GM19328 (cell line): Measurements from ENCODE around the gene WIPF1.

Source experiments
- ATAC-seq: cut with Tn5 transposase; IDR thresholded peaks from one replicate; pipeline ENCODE4 v1.9.1; 2021; ENCODE audit warnings: mild to moderate bottlenecking, moderate library complexity; ENCODE audit not compliant: unreplicated experiment

The WIPF1 gene

DNA sequence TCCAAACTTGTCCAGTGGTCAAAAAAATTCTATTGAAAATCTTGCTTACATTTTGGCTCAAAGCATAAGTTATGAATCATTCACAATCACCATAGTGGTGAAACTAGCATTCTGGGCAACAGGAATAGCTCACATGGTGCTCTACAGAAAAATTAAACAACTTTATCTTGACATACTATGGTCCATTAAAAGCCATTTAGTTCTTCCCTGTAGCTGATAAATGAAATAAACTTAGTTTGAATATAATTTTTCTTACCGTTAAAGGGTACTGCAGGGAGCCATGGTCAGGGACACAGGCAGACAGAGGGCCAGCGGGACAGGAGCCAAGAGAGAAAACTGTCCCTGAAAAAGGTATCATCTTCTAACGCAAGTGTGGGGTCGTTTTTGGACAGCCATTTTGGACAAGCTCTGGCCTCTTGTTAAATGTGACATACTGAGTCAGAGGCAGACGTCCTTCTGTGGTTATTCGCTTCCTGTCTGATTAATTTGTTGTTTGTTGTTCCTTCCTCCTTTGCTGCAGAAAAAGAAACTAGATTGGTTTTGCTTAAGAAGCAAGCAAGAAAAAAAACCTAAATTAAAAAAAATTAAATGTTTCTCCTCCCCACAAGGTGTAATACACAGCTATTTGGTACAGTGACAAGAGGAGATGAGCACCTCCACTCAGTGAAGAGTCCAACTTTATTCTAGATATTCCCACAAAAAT lies at the start of gene WIPF1:
Gene WIPF1 (minus strand): TSS at position 460 of the 703 bp plus-strand sequence. CDS start 12,231 bp downstream, outside the sequence.
- peak; percentile 46 for ATAC-seq

- no peak for ATAC-seq
These were observed 47.7 kb upstream of the WIPF1 start for GRCh38 chr2:174645296-174645695.

GRCh38 chr2:174644406-174644805 lies 46.8 kb upstream of the WIPF1 start:
- ATAC-seq = no peak

DNA sequence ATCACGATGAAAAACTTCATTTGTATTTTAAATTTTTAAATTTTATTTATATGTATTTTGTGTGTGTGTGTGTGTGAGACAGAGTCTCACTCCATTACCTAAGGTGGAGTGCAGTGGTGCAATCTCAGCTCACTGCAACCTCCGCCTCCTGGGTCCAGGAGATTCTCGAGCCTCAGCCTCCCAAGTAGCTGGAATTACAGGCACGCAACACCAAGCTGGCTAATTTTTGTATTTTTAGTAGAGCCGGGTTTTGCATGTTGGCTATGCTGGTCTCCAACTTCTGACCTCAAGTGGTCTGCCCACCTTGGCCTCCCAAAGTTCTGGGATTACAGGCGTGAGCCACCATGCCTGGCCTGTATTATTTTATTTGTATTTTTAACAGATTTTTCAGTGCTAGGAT lies 45.8 kb upstream of the WIPF1 start:
- no peak for ATAC-seq

DNA sequence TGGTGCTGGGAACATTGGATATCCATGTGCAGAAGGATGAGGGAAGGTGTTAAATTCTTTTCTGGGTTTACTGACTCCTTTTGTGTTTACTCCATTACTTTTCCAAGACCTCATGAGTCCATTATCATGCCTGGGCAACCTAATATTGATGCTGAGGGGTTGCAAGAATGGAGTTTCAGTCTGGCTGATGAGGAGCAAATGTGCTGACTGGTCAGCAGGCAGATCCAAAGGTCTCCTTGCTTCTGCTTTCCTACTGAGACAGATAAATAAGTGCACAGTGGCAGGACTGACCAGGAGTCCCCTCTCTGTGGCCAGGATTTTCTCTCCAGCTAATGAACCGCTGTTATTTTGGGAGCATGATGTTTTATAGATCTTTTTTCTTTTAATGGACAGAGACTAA lies 43.6 kb upstream of the WIPF1 start:
- ATAC-seq = no peak

- no peak for ATAC-seq
These were observed 39.4 kb upstream of the WIPF1 start for GRCh38 chr2:174636987-174637386.

- no peak for ATAC-seq
These were observed 38.3 kb upstream of the WIPF1 start for GRCh38 chr2:174635776-174636404.

GRCh38 chr2:174635015-174635593 lies 37.5 kb upstream of the WIPF1 start:
- ATAC-seq = no peak

DNA sequence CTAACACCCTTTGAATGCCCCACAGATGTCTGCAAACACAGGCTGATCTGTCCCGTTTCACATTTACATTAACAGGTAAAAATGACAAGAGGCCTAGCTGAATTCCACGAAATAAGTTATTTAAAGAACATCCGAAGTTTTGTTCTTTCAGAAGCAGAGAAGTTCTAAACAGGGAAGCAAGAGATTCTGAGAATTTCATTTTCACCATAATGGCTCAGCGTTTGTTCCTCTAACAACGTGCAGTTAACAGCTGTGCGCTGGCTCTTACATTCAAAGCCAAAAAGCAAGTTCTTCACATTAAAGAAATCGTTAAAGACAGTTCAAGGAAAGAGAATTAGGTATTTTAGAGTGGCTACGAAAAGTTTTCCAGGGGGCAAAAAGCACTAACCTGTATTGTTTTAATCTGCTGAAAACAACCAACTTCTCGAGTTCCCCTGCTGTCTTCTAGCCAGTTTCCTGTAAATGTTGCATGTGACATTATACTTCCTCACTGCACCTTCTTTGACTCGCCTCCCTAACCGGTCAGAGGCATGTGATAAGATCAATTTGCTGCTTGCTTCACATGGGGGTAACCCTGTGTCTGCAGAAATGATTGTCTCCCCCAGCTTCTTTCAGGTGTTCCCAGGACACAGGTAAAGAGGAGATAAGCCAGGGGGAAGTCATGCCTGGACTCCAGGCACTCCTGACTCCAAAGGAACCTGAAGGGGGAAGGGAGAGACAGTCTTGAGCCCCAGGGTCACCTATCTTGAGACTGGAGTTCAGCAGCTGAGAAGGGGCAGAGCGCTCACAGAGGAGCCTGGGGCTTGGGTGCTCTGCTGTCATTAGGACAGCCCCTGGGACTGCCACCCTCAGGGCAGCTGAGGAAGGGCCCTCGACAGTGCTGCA lies 36.8 kb upstream of the WIPF1 start:
- ATAC-seq = peak; percentile 64

- ATAC-seq = no peak
These were observed 36.0 kb upstream of the WIPF1 start for GRCh38 chr2:174633623-174633930.

DNA sequence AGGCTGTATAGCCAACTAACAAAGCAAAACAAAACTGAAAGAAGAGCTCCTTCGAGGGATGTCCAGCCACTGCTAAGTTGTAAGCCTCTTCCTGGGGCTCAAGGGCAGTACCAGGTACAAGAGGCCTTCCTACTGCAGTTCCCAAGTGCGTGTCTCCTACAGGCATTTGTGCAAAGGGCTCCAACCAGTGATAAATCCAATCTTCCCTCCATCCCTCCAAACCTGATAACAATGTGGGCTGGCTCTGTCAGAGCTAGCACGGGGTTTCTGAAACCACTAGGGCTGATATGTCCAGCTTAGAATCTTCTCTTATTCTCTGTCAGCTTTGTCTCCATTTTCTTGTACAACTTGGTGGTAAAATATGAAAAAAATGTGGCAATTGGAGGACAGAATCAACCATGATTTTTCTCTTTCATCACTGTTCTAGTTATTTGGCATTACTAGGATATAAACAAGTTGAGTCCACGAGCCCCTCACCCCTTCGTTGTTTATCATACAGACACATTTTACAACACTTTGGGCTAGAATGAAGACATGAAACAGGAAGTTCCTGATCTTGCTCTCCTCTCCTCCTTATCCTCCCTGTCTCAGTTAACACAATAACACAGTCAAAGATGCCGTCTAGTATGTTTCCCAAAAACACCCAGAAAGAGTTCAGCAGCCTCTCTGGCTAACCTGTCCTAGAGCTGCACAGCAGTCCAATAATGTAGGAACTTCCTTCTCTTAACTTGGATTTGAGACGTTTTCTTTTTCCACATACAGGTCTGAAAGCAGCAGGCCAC lies 35.4 kb upstream of the WIPF1 start:
- no peak for ATAC-seq

- ATAC-seq = no peak
These were observed 33.7 kb upstream of the WIPF1 start for GRCh38 chr2:174631009-174631981.

DNA sequence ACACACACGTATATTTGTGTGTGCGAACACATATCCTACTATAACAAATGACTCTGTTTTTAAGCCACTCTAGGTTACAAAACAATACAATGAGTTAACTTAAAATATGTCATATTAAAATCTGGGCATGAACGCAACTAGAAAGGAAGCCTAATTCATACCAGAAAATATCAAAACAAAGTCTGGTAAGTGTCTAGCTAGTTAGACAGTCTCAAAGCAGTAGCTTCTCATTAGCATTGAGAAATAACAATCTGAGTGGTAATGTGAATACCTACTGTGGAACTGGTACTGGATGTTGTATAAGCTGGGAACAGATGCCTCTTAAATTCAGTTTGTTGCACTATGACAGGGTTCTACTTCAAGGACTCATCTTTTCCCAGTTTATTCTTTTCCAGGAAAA lies 32.5 kb upstream of the WIPF1 start:
- no peak for ATAC-seq

GRCh38 chr2:174629506-174629905 lies 31.9 kb upstream of the WIPF1 start:
- ATAC-seq = no peak

GRCh38 chr2:174628528-174629169 lies 31.0 kb upstream of the WIPF1 start:
- ATAC-seq = no peak

GRCh38 chr2:174627216-174627615 lies 29.6 kb upstream of the WIPF1 start:
- no peak for ATAC-seq

DNA sequence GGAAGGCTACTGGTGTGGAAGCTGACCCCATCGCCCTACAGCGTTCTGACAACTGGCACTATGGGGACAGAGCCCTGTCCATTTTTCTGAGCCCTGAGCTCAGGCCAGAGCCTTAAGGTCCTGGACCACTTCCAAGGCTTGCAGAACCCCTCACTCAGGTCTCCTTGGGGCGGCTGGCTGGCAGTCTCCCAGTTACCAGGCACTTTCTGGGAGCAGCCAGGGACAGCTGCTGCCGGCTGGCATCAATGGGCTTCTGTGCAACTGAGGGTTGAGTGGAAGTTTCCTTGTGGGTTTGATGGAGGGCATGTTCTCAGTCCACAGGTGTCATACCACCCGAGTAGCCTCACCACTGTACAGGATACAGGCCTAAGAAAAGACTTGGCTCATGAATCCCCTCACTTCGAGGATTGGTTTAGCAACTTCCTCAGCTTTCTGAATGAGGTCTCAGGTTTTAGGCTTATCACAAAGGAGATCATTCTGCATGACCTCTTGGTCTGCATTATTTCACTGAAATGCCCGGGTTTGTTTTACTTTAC lies 27.4 kb upstream of the WIPF1 start:
- ATAC-seq = no peak

DNA sequence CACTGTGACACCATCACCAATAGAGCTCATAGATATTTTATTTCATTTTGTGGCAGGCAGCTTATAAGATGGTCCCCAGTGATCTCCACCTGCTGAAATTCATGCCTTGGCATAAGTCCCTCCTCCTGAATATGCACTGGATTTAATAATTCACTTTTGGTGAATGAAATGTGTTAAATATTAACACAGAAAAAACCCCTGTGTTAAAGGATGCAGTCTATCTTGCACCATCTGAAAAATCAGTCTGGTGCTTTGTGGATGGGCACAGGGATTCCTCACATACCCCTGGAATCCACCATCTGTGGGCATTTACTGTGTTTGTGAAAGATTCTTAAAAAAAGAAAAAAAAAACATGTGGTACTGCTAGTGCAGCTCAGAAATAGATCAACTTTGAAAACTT lies 26.1 kb upstream of the WIPF1 start:
- ATAC-seq = no peak

- no peak for ATAC-seq
These were observed 25.6 kb upstream of the WIPF1 start for GRCh38 chr2:174623106-174623637.
